GM19468 (cell line): ENCODE measurements around the gene STK4.
"Not testable (repeated sequence)": the region's sequence is repeated elsewhere in the genome, so short reads cannot be mapped to it uniquely, and the experiment has no call there.

Experiments
- ATAC-seq: cut with Tn5 transposase; IDR thresholded peaks from one replicate; pipeline ENCODE4 v1.9.1; 2021; ENCODE audit warnings: mild to moderate bottlenecking, moderate library complexity, moderate number of reproducible peaks; ENCODE audit not compliant: unreplicated experiment; ENCODE audit errors: extremely low read depth

Gene STK4

DNA sequence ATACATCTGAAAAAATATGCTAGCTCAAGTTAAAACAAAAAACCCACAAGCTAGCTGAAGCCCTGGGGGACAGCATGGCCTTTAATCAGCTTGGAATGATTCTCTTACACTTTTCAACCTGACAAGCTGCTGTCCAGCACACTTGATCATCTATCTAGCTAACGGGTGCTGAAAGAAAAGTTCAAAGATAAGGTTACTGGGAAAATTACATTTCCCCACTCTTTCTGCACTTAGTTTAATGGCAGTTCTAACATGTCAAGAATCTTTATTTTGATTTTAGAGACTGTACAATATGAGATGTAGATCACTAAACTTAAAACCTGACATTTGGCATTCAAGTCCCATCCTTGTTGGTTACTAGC is 53.4 kb downstream of the STK4 start:
- ATAC-seq, result no peak

DNA sequence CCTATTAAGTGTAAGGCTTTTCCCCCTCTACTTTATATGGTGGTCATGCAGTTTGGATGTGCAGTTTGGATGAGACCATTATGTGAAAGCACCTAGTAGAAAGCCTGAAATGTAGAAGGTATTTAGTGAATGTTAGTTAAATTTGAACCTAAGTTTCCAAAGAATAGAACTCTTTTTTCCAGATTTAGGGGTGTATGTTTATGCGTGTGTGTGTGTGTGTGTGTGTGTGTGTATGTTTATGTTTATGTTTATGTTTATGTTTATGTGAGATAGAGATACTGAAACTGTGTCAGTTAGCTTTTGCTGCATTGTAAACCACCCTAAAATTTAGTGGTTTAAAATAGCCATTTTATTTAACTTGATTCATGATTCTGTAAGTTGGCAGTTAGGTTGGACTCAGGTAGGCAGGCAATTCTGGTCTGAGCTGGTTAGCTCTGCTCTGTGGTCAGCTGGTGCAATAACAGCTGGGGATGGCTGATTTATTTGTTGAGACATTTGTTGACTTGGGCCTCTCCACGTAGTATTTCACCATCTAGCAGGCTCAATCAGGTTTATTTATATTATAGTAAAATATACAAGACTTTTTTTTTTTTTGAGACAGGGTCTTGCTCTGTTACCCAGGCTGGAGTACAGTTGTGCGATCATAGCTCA is 54.0 kb downstream of the STK4 start:
- no peak for ATAC-seq

DNA sequence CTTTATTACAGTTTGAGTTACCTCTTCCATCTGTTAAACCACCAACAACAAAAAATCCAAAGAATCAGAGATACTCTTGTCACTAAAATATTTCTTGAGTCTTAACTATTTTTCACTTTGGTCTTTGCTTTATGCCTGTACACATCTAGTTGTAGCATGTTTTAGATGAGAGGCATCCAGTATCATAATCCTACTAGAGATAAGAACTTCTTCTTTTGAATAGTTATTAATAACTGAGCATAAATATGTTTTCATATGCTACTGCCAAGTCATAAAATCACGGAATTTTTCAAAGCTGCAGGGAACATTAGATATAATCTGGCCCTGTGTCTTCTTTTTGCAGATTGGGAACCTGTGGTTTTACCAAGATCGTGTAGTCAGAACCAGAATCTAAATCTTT is 55.3 kb downstream of the STK4 start:
- ATAC-seq, result no peak

DNA sequence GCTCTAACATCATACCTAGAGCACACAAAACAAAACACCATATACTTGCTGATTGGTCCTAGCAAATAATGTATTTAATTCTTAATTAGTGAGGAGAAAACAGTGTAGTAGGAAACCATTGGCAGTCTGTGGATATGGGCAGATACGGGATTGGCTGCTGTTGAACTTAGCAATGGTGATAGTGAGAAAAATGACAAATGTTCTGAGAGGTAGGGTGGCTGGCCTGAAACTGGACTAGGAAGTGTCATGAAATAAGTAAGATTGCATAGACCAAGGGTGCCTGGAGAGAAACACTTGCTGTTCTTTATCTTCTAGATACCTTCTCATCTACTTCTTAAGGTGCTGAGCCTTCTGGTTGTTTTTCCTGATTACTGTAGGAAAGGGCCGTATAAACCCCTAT is 56.8 kb downstream of the STK4 start:
- ATAC-seq, result not testable (repeated sequence)

DNA sequence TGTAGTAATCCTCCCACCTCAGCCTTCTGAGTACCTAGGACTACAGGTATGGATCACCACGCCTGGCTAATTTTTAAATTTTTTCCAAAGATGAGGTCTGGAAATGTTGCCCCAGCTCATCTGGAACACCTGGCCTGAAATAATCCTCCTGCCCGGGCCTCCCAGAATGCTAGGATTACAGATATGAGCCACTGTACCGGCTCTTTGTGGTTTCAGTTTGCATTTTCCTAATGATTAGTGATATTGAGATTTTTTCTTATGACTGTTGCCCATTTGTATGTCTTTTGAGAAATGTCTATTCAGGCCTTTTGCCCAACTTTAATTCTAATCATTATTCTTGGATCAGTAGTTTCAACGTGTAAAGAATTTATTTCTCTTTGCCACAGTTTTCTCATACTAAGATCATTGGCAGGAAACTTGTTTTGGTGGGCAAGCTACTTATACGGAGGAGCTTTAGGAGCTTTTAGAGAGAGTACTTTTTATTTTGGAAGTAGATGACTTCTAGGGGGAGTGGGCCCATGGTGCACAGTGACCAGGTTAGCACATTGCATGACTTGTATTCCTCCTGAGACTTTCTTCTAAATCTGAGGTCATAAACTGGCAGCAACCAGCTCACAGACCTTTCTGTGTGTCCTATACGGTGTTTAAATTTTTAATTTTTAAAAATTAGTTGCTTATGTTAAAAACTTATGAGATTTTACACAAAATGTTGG is 62.3 kb downstream of the STK4 start:
- no peak for ATAC-seq

DNA sequence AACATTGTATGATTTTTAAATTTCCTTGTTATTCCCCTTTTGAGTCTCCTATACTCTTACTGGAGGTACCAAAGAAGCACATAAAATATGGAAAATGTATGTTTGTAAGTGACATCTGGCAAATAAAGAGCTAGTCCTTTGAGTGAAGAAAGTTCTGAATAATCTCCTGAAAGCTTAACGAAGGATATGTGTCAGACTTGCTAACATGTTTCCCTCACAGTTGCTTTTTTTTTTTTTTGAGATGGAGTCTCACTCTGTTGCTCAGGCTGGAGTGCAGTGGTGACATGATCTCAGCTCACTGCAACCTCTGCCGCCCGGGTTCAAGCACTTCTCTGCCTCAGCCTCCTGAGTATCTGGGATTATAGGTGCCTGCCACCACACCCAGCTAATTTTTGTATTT is 63.6 kb downstream of the STK4 start:
- ATAC-seq, result no peak

DNA sequence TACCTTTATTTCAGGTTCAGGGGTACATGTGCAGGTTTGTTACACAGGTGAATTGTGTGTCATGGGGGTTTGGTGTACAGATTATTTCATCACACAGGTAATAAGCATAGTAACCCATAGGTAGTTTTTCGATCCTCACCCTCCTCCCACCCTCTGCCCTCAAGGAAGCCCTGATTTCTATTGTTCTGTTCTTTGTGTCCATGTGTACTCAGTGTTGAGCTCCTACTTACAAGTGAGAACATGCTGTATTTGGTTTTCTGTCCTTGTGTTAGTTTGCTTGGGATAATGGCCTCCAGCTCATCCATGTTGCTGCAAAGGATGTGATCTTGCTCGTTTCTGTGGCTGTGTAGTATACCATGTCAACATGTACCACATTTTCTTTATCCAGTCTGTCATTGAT is 66.0 kb downstream of the STK4 start:
- ATAC-seq, result no peak

DNA sequence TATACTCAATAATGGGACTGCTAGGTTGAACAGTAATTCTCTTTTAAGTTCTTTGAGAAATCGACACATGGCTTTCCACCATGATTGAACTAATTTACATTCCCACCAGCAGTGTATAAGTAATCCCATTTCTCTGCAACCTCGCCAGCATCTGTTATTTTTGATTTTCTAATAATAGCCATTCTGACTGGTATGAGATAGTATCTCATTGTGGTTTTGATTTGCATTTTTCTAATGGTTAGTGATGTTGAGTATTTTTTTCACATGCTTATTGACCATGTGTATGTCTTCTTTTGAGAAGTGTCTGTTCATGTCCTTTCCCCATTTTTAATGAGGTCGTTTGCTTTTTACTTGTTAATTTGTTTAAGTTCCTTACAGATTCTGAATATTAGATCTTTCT is 66.5 kb downstream of the STK4 start:
- ATAC-seq, result no peak

DNA sequence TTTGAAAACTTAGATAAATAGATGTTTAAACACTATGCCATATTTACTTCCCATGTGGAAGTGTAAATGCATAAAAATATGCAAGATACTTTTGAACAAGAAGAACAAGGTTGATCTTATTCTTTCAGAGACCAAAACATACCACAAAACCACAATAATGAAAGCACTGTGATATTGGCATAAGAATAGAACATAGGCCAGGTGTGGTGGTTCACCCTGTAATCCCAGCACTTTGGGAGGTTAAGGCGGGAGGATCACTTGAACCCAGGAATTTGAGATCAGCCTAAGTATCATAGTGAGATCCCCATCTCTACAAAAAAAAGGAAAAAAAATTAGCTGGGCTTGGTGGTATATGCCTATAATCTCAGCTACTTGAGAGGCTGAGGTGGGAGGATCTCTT is 68.1 kb downstream of the STK4 start:
- ATAC-seq, result no peak

DNA sequence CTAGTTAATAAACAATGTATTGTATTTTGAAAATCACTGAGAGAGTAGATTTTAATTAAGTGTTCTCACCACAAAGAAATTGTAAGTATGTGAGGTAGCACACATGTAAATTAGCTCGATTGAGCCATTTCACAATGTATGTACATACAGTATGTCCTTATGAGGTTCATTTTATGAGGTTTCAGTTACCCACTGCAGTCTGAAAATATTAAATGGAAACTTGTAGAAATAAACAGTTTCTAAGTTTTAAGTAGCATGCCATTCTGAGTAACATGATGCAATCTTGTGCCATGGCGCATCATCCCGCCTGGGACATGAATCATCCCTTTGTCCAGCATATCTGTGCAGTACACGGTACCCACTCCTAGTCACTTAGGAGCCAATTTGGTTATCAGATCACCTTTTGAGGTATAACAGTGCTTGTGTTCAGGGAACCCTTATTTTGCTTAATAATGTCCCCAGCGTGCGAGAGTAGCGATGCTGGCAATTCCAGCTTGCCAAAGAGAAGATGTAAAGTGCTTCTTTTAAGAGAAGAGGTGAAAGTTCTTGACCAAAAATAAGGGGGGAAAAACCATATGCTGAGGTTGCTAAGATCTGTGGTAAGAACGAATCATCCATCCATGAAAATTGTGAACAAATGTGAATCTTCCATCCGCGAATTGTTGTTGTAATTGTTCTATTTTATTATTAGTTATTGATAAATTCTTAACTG is 69.9 kb downstream of the STK4 start:
- ATAC-seq, result no peak

DNA sequence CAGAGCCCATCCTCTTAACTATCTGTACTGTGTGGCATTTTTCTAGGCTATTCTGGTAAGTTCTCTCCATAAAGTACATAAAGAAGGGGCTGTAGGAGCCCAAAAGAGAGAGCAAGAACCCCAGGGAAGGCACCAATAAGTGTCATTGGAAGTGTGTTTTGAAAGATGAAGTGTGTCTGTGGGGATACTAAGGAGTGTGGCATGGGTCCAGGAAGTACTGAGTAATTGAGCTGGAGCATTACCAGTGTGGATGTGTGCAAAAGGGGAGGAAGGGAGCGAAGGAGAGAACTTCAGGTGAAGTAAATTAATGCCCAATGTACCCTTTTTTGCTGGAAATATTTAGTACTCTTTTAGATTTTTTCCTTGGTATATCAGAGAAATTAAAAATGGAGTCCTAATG is 70.7 kb downstream of the STK4 start:
- ATAC-seq, result no peak

DNA sequence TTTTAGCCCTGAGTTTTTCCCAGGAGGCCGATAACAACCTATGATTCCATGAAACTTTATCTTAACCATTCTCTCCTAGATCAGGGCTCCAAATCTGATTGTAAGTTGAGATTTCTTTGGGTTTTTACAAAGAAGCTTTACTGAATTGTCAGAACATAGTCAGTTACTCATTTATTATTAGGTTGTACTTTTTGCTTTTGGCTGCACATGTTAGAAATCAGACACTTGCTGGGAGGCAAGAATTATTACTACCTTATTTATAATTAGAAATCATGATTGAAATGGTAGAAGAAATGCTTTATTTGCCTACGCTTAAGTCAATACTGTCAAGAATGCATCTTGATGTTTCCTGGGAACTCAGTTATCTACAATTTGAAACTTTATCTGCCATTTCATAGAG is 71.3 kb downstream of the STK4 start:
- ATAC-seq, result no peak

DNA sequence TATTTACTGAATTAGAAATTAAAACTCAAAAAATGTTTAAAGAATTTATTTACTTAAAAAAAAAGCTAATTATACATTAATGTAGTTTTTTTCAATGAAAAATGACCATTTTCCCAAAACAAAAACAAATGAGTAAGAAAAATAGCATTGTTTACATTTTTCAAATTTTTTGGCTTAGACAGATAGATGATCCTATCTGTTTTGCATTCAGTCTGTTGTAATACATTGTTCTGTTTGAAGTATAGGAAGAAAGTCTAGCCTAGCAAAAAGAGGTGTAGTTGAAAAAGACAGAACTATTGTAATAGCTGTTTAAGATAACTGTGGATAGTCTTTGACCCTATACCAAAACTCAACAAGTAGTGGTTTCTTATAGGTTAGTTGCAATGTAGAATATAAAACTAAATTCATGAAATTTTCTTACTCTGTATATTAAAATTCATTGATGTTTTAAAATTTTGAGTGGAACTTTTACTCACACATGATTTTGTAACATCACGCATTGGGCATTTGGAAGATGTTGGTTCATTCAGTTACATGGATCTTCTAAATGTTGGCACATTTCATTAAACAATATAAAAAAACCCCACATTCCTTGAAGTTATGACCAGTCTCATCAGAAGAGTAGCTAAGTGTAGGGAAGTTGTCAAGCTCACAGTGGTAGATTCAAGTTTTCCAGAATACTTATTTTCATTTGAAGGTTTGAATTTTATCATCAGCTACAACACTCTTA is 72.6 kb downstream of the STK4 start:
- ATAC-seq, result no peak

DNA sequence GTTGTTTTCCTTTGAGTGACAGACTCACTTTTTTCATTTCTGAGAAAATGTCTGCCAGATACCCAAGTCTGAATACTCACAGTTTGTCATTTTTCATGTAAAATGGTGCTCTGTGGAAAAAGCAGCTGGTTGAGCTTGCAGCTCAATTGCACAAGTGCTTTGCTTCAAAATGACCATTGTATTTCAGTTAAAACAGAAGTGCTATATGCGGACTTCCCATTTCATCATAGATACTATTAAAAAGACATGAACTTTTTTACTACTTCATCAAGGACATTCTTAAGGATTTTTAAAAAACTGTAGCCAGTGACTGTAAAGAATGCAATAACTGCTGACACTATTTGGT is 73.1 kb downstream of the STK4 start:
- ATAC-seq, result no peak

DNA sequence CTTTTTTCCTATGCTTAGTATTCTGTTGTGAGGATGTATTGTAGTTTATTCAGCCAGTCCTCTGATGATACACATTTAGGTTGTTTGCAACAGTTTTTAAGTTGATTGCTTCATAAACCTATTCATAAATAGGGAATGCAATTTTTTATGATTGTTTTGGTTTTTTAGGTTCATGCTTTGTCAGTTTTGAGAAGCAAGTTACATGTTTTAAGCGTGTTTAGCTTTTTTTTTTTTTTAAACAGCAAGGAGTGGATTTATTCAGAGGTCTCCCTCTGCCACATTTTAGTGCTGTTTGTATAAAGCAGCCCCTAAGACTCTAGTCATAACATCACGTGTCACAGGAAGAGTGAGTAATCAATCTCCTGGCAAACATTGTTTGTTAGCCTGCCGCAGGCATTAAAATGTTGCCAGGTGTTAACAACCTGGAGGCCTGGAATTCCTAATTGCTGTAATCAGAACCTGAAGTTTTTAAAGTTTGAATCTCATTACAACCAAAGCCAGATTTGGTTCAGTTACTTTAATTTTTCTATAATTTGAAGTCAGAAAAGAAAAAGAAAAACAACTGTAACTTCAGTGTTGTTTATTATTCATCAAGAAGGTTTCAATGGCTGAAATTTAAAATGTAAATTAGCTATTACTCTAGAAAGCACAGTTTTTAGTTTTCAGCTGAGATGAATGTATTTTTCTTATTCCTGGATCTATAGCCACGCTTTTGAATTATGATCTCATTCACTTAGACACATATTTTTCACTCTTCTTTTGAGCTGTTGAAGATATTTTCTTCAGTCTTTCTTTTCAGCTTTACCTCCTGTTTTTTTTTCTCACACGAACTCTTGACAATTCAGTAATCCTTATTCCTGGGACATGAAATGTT is 75.4 kb downstream of the STK4 start:
- no peak for ATAC-seq

DNA sequence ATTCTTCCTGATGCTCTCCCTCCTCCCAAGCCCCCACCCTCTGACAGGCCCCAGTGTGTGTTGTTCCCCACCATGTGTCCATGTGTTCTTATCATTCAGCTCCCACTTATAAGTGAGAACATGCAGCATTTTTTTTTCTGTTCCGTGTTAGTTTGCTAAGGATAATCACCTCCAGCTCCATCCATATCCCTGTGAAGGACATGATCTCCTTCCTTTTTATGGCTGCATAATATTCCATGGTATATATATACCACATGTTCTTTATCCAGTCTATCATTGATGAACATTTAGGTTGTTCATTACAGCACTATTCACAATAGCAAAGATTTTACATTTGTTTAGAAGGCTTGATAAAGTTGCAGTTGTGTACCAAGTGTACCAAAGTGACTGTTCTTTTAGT is 76.7 kb downstream of the STK4 start:
- ATAC-seq, result no peak

DNA sequence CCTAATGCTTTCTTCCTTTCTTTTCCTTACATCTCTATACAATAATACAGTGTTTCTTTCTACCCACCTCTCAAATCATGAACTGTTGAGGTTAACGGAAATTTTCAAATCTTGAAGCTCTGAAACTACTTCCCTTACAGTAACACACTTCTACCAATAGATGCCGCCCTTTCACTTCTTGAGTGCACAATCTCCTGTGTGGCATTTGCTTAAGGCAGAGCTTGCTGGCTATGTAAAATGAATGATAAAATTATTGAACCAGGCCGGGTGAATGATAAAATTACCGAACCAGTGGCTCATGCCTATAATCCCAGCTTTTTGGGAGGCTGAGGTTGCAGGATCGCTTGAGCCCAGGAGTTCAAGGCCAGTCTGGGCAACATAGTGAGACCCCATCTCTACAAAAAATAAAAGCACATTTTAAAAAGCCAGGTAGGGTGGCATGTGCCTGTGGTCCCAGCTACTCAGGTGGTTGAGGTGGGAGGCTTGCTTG is 77.8 kb downstream of the STK4 start:
- no peak for ATAC-seq

DNA sequence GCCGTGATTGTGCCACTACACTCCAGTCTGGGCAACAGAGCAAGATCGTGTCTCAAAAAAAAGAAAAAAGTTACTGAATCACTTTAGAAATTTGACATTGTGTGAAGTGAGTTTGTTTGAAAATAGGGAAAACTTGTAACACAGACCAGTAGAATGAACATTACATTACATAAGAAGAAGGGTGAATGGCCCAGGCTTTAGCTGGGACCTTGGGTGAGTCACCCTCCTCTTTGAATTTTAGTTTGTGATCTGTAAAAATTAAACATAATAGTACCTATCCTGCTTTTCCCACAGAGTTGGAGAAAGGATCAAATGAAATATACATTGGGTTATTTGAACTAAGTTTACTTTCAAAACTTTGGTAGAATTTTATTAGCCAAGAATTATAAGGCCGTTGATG is 78.3 kb downstream of the STK4 start:
- no peak for ATAC-seq

DNA sequence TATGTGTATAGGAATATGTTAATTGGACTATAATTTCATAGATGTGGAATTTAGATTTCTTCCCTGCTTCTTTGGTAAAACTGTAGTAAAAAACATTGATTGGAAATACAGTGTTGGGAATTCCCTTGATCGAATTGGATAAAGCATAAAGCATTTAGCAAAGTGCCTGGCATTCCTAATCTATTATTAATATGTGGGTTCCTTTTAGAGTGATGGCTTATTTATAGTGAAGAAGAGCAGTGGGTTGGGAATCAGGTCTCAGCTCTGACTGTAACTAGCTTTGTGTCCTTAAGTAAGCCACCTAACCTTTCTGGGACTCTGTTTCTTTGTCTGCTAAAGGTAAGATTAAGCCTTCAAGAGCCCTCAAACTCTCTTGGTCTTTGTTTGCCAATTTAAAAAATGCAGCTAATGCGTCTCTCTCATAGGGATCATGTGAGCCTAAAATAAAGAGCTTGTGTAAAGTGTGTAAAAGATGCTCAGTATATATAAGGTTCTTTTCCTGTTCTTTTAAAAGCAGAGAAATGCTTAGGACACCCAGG is 81.3 kb downstream of the STK4 start:
- no peak for ATAC-seq

DNA sequence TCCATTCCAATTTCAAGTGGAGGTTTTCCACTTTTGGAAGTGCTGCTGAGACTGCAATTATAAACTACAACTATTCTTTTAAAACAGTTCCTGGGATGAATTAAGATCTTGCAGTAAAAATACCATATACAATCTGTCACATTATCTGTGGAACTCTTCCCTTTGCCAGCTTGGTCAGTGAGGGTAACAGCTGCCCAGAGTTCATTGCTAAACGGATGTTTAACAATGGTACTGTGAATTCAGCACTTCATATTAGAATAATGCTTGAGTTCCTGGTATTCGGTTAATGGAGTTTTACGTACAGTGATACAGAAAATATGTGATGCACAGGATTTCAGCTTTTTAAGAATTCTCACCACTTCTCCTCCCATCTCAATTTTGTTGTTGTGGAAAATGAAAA is 83.1 kb downstream of the STK4 start:
- no peak for ATAC-seq
